K562 (cell line): Measurements from ENCODE around the gene NME8. TPM values are rescaled to one million over a fixed set of nuclear protein-coding genes. Genes with fewer than 3 reads are reported as not detected.

Source experiments
- ATAC-seq: fragments of 200-7000 bp; cut with Tn5 transposase; 3 replicates; pipeline ENCODE4 v1.9.1; 2020; ENCODE audit warnings: moderate library complexity
- BruUV-seq: library from RNA; stranded (reverse); fragments of 400-500 nt; replicated peaks from 2 replicates; lab custom pipeline; 2021; lab: Mats Ljungman, UMichigan
- CTCF ChIA-PET: fragments of 300-600 bp; formaldehyde crosslinking; extraction: SDS; loops from one replicate; lab custom pipeline; 2021; ENCODE audit warnings: low intra/inter-chr PET ratio; lab: Yijun Ruan, JAX
- POLR2A ChIA-PET: fragments of 300-600, 350-650 bp; sonication (Branson Sonifier 250); formaldehyde crosslinking; extraction: SDS; loops from one replicate; lab custom pipeline; 2021; ENCODE audit warnings: antibody characterized with exemption, inconsistent platforms; lab: Yijun Ruan, JAX
- DNase-seq, 4 experiments: peaks; one replicate each; pipeline versions ENCODE4 v3.0.0 to v3.0.0-alpha.2; 2011 to 2018; ENCODE audit warnings: low spot score in 3 of 4, mixed read lengths in 3 of 4; ENCODE audit errors: extremely low read depth in 1 of 4
- FAIRE-seq: peaks from 2 replicates; lab custom pipeline; 2011; peaks lifted over from hg19 to GRCh38; lab: Jason Lieb, UNC
- H2AFZ ChIP-seq: 2 replicates; pipeline ENCODE4 v1.6.0; 2011; ENCODE audit warnings: low read depth, low read length, control low read depth, inconsistent platforms
- H3K27ac ChIP-seq: fragments of 200-600 bp; 3 replicates; pipeline ENCODE4 v1.8.0; 2011; ENCODE audit warnings: low read depth, mild to moderate bottlenecking, control low read depth, inconsistent platforms, low read length, moderate library complexity, mixed read lengths; ENCODE audit errors: extremely low read depth
- H3K27me3 ChIP-seq, 2 experiments: fragments of 300-600 bp in 1 of 2; 2 replicates in 1 of 2; 3 replicates in 1 of 2; pipeline versions ENCODE4 v1.6.0 to v1.8.0; 2011; ENCODE audit warnings: inconsistent platforms in 2 of 2, low read length in 2 of 2, mild to moderate bottlenecking in 1 of 2, mixed read lengths in 1 of 2, moderate library complexity in 1 of 2; ENCODE audit not compliant: control insufficient read depth in 2 of 2, insufficient read depth in 2 of 2
- H3K36me3 ChIP-seq: fragments of 300-600 bp; 3 replicates; pipeline ENCODE4 v1.8.0; 2011; ENCODE audit warnings: mild to moderate bottlenecking, low read length, inconsistent platforms; ENCODE audit not compliant: control insufficient read depth, insufficient read depth
- H3K4me1 ChIP-seq, 2 experiments: fragments of 200-600 bp in 1 of 2; replicated peaks in 1 of 2; 2 replicates in 1 of 2; 3 replicates in 1 of 2; pipeline versions ENCODE4 v1.5.1 to v1.8.0; 2011; ENCODE audit warnings: inconsistent platforms in 2 of 2, low read length in 2 of 2, mild to moderate bottlenecking in 1 of 2, mixed read lengths in 1 of 2, moderate library complexity in 1 of 2; ENCODE audit not compliant: control insufficient read depth in 2 of 2, insufficient read depth in 2 of 2
- H3K4me2 ChIP-seq: 2 replicates; pipeline ENCODE4 v1.6.1; 2011; ENCODE audit warnings: low read length, control low read depth, inconsistent platforms, mixed read lengths; ENCODE audit not compliant: insufficient read depth
- H3K4me3 ChIP-seq: fragments of 200-600 bp; sonication (generic), shearing (Covaris generic); 2 replicates; pipeline ENCODE4 v1.5.1; 2016; ENCODE audit warnings: control low read depth, inconsistent platforms
- H3K79me2 ChIP-seq: fragments of 200-600 bp; 3 replicates; pipeline ENCODE4 v1.8.0; 2011; ENCODE audit warnings: low read length, inconsistent platforms; ENCODE audit not compliant: control insufficient read depth, insufficient read depth
- H3K9ac ChIP-seq, 2 experiments: 2 replicates each; pipeline versions ENCODE4 v1.6.0 to v1.6.1; 2011; ENCODE audit warnings: low read depth in 2 of 2, low read length in 2 of 2, control low read depth in 1 of 2, inconsistent platforms in 1 of 2, mild to moderate bottlenecking in 1 of 2, mixed read lengths in 1 of 2; ENCODE audit not compliant: insufficient read depth in 1 of 2
- H3K9me1 ChIP-seq: one replicate; pipeline ENCODE4 v1.6.0; 2011; ENCODE audit warnings: inconsistent platforms, mild to moderate bottlenecking, low read length, moderate library complexity; ENCODE audit not compliant: control insufficient read depth, insufficient read depth
- H3K9me3 ChIP-seq: replicated peaks from 2 replicates; pipeline ENCODE4 v1.5.1; 2011; ENCODE audit warnings: low read depth, low read length, inconsistent platforms; ENCODE audit not compliant: control insufficient read depth, insufficient read depth
- H4K20me1 ChIP-seq: replicated peaks from 2 replicates; pipeline ENCODE4 v1.6.1; 2011; ENCODE audit warnings: low read length, inconsistent platforms, mixed read lengths; ENCODE audit not compliant: control insufficient read depth, insufficient read depth
- FOXA1 ChIP-seq: fragments of 450-650 bp; IDR thresholded peaks from 2 replicates; pipeline ENCODE4 v1.6.1; 2016; ENCODE audit warnings: mild to moderate bottlenecking, borderline replicate concordance
- IRF2 ChIP-seq: sonication (generic); formaldehyde crosslinking; IDR thresholded peaks from 2 replicates; pipeline ENCODE4 v1.8.1; 2022; ENCODE audit warnings: mild to moderate bottlenecking, missing genetic modification reagents
- MXI1 ChIP-seq: IDR thresholded peaks from 2 replicates; pipeline ENCODE4 v1.6.1; 2011; ENCODE audit warnings: low read depth, mild to moderate bottlenecking, improper control_type of control experiment, low read length
- MYBL2 ChIP-seq, 2 experiments: fragments of 450-650 bp in 1 of 2; sonication (generic) in 1 of 2; formaldehyde crosslinking in 1 of 2; IDR thresholded peaks; 2 replicates each; pipeline versions ENCODE4 v1.6.1 to v1.8.1; 2017 to 2022; ENCODE audit warnings: borderline replicate concordance in 1 of 2, inconsistent platforms in 1 of 2, low read depth in 1 of 2, mild to moderate bottlenecking in 1 of 2, missing genetic modification reagents in 1 of 2, moderate library complexity in 1 of 2
- POLR2G ChIP-seq: fragments of 200-400 bp; formaldehyde crosslinking; IDR thresholded peaks from 2 replicates; pipeline ENCODE4 v1.6.1; 2017; ENCODE audit warnings: low read depth, mild to moderate bottlenecking, antibody characterized with exemption, low read length, moderate library complexity
- SLC30A9 ChIP-seq: fragments of 250-450 bp; sonication (Bioruptor Pico); IDR thresholded peaks from 2 replicates; pipeline ENCODE4 v1.8.0; 2022; ENCODE audit warnings: mild to moderate bottlenecking, moderate library complexity
- STAG1 ChIP-seq: sonication (generic); formaldehyde crosslinking; IDR thresholded peaks from 2 replicates; pipeline ENCODE4 v1.5.0; 2020; ENCODE audit warnings: missing genetic modification reagents, borderline replicate concordance
- TAL1 ChIP-seq: fragments of 450-650 bp; IDR thresholded peaks from 2 replicates; pipeline ENCODE4 v1.6.1; 2016; ENCODE audit warnings: mild to moderate bottlenecking
- TCF7 ChIP-seq: sonication (generic); IDR thresholded peaks from 2 replicates; pipeline ENCODE4 v1.6.1; 2016; ENCODE audit warnings: antibody characterized with exemption, borderline replicate concordance
- TFAM ChIP-seq: fragments of 250-450 bp; sonication (Bioruptor Pico); conservative IDR thresholded peaks from 2 replicates; pipeline ENCODE4 v1.5.0; 2021; ENCODE audit warnings: mild to moderate bottlenecking, moderate library complexity
- TRIM28 ChIP-seq: fragments of 450-650 bp; IDR thresholded peaks from 2 replicates; pipeline ENCODE4 v1.6.1; 2017
- ZBTB8A ChIP-seq: fragments of 450-650 bp; IDR thresholded peaks from 2 replicates; pipeline ENCODE4 v1.6.1; 2018; ENCODE audit warnings: mild to moderate bottlenecking, moderate library complexity; ENCODE audit not compliant: partially characterized antibody
- WGBS: fragments of 100-300 bp; shearing (Covaris generic); methylation state at CpG from one replicate; pipeline ENCODE4 v1.1.6; 2016; ENCODE audit warnings: low coverage, mixed read lengths; ENCODE audit not compliant: insufficient coverage; ENCODE audit errors: missing lambda C conversion rate; 5-methylcytosine and 5-hydroxymethylcytosine counted together
- in situ Hi-C: fragments of 300-500 bp; cut with MboI; formaldehyde crosslinking; loops from 4 replicates; pipeline ENCODE4 v1.15.0; 2018; ENCODE audit warnings: inconsistent platforms, mixed read lengths
- intact Hi-C: fragments of 100-400 bp; cut with micrococcal nuclease; formaldehyde crosslinking; loops from 2 replicates; pipeline ENCODE4 v1.14.2; 2022
- polyA plus RNA-seq, 8 experiments: library from polyadenylated mRNA; depleted of rRNA in 4 of 8; stranded (reverse) in 5 of 8; unstranded in 3 of 8; fragments of >200 nt; fragmentation: Nextera tagmentation in 2 of 8; fragmentation: Illumina TruSeq in 1 of 8; extraction: Ambion mirVana in 2 of 8; extraction: Trizol in 1 of 8; gene quantifications; 2 replicates each; pipeline versions ENCODE4 v1.2.1 to v1.2.3, GENCODE V29; 2011 to 2014; ENCODE audit warnings: inconsistent platforms in 1 of 8, missing spikeins in 1 of 8
- total RNA-seq, 7 experiments: library from RNA; depleted of rRNA in 6 of 7; stranded (reverse); fragments of >200 nt in 6 of 7; fragmentation: Illumina TruSeq in 2 of 7; extraction: Trizol in 2 of 7; gene quantifications; 2 replicates each; pipeline versions ENCODE4 v1.2.1 to v1.2.3, GENCODE V29; 2011 to 2021; ENCODE audit warnings: low replicate concordance in 1 of 7
- TF ChIP-seq, protein P1 (sequence below): fragments of 250-450 bp; sonication (Bioruptor Pico); IDR thresholded peaks from 2 replicates; pipeline ENCODE4 v1.4.0; 2020; ENCODE audit warnings: mild to moderate bottlenecking, moderate library complexity, borderline replicate concordance
- TF ChIP-seq, protein P2 (sequence below): sonication (generic); formaldehyde crosslinking; IDR thresholded peaks from 2 replicates; pipeline ENCODE4 v1.8.1; 2023; ENCODE audit warnings: mild to moderate bottlenecking, missing genetic modification reagents
- TF ChIP-seq, protein P3 (sequence below): fragments of 250-450 bp; sonication (Bioruptor Pico); IDR thresholded peaks from 2 replicates; pipeline ENCODE4 v1.9.0; 2021; ENCODE audit warnings: mild to moderate bottlenecking
- TF ChIP-seq, protein P4 (sequence below): fragments of 450-650 bp; IDR thresholded peaks from 2 replicates; pipeline ENCODE4 v1.6.1; 2018; ENCODE audit warnings: mild to moderate bottlenecking, low read depth; ENCODE audit not compliant: partially characterized antibody

NME8 gene
- total and polyA plus RNA-seq, 9 of the 15 experiments (the other 6 are each of a cell fraction or from before 2014, with no cell fraction given), result not detected

DNA sequence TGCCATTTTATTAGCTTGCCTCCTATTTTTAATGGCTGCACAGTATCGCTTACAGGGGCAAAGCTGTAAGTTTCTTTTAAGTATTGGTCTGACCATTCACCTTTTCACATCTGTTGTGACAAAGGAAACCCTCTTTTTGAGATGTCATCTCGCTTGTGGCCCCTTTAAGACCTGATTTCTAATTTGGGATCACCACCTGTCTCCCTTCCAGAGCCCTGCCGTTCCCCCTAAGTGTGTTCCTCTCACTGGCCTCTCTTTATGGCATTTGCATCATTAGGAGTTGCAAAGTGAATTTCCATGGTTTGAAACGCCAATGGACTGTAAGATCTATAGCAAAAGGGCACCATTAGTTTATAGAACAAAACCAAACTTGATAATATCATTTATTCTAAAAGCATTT, 73.5 kb downstream of the NME8 start:
- peak overlapping the region in 1 of 2 experiments; percentile 28; a peak in 1 of 4 replicates for H3K9ac ChIP-seq
- DNase-seq (no peak), FAIRE-seq (peak; percentile 68), ATAC-seq (no peak)
- ChIA-PET CTCF (no interaction called here), POLR2A (no interaction called here)
- 12% methylated on average over 4 of the region's 4 CpGs for WGBS
- intact Hi-C loops (no loop called here), in situ Hi-C loops (no loop called here)
- no peaks in the 10 kb centered on the region for H3K9me1 ChIP-seq
- no peaks in the 10 kb centered on the region for H3K36me3 ChIP-seq
- H3K4me3 ChIP-seq, result no peak overlapping the region
- no peaks in the 10 kb centered on the region for H3K27me3 ChIP-seq
- H4K20me1 ChIP-seq, result no peaks in the 10 kb centered on the region
- peaks cover 9 to 14% of the 10 kb centered on the region in 2 experiments; a peak in 4 of 5 replicates for H3K4me1 ChIP-seq
- no TSS peak for BruUV-seq
- peak overlapping the region; percentile 94 for H2AFZ ChIP-seq
- no peaks in the 10 kb centered on the region for H3K79me2 ChIP-seq
- peak overlapping the region; percentile 26; the same call in 1 of the 2 replicates for H3K4me2 ChIP-seq
- H3K27ac ChIP-seq, result peak overlapping the region; percentile 64; the same call in 2 of the 3 replicates
- H3K9me3 ChIP-seq, result no peaks in the 10 kb centered on the region
- no peak for TF ChIP-seq IRF2
- TF ChIP-seq TRIM28, result no peak
- no peak for TF ChIP-seq ZBTB8A
- TF ChIP-seq, protein P1, sequence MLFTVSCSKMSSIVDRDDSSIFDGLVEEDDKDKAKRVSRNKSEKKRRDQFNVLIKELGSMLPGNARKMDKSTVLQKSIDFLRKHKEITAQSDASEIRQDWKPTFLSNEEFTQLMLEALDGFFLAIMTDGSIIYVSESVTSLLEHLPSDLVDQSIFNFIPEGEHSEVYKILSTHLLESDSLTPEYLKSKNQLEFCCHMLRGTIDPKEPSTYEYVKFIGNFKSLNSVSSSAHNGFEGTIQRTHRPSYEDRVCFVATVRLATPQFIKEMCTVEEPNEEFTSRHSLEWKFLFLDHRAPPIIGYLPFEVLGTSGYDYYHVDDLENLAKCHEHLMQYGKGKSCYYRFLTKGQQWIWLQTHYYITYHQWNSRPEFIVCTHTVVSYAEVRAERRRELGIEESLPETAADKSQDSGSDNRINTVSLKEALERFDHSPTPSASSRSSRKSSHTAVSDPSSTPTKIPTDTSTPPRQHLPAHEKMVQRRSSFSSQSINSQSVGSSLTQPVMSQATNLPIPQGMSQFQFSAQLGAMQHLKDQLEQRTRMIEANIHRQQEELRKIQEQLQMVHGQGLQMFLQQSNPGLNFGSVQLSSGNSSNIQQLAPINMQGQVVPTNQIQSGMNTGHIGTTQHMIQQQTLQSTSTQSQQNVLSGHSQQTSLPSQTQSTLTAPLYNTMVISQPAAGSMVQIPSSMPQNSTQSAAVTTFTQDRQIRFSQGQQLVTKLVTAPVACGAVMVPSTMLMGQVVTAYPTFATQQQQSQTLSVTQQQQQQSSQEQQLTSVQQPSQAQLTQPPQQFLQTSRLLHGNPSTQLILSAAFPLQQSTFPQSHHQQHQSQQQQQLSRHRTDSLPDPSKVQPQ, result no peak
- no peak for TF ChIP-seq SLC30A9
- no peak for TF ChIP-seq STAG1 (CRISPR knock-in tag)
- TF ChIP-seq MXI1, result no peak
- TF ChIP-seq, protein P2, sequence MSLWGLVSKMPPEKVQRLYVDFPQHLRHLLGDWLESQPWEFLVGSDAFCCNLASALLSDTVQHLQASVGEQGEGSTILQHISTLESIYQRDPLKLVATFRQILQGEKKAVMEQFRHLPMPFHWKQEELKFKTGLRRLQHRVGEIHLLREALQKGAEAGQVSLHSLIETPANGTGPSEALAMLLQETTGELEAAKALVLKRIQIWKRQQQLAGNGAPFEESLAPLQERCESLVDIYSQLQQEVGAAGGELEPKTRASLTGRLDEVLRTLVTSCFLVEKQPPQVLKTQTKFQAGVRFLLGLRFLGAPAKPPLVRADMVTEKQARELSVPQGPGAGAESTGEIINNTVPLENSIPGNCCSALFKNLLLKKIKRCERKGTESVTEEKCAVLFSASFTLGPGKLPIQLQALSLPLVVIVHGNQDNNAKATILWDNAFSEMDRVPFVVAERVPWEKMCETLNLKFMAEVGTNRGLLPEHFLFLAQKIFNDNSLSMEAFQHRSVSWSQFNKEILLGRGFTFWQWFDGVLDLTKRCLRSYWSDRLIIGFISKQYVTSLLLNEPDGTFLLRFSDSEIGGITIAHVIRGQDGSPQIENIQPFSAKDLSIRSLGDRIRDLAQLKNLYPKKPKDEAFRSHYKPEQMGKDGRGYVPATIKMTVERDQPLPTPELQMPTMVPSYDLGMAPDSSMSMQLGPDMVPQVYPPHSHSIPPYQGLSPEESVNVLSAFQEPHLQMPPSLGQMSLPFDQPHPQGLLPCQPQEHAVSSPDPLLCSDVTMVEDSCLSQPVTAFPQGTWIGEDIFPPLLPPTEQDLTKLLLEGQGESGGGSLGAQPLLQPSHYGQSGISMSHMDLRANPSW (CRISPR knock-in tag), result no peak
- no peak for TF ChIP-seq TCF7
- no peak for TF ChIP-seq MYBL2 (IDR thresholded peaks at IDR 0.05; ENCODE audit: low read depth)
- TF ChIP-seq MYBL2 (CRISPR knock-in tag; IDR thresholded peaks at IDR 0.05; ENCODE audit: borderline replicate concordance), result no peak
- TF ChIP-seq, protein P3, sequence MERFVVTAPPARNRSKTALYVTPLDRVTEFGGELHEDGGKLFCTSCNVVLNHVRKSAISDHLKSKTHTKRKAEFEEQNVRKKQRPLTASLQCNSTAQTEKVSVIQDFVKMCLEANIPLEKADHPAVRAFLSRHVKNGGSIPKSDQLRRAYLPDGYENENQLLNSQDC (CRISPR knock-in tag), result no peak
- TF ChIP-seq POLR2G, result no peak
- TF ChIP-seq, protein P4, sequence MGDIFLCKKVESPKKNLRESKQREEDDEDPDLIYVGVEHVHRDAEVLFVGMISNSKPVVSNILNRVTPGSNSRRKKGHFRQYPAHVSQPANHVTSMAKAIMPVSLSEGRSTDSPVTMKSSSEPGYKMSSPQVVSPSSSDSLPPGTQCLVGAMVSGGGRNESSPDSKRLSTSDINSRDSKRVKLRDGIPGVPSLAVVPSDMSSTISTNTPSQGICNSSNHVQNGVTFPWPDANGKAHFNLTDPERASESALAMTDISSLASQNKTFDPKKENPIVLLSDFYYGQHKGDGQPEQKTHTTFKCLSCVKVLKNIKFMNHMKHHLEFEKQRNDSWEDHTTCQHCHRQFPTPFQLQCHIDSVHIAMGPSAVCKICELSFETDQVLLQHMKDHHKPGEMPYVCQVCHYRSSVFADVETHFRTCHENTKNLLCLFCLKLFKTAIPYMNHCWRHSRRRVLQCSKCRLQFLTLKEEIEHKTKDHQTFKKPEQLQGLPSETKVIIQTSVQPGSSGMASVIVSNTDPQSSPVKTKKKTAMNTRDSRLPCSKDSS, result no peak
- TF ChIP-seq FOXA1, result no peak
- no peak for TF ChIP-seq TFAM (CRISPR knock-in tag)
- no peak for TF ChIP-seq TAL1
